ENCODE results near the gene CTCFL.

- TF ChIP-seq CTCF (IDR thresholded peaks at IDR 0.05) (no peak), POLR2AphosphoS5 (IDR thresholded peaks at IDR 0.05) (no peak)
Measured at GRCh38 chr20:57465486-57465885, 59.5 kb downstream of the CTCFL start.

Measured in esophagus muscularis mucosa (tissue), 3 donors.